ENCODE data around the gene STXBP4.

The STXBP4 gene

GRCh38 chr17:55177159-55177854 is 208.7 kb downstream of the STXBP4 start:
- DNase-seq, result no peak

GRCh38 chr17:55177855-55178217 is 209.3 kb downstream of the STXBP4 start:
- DNase-seq, result no peak

GRCh38 chr17:55186937-55187770 is 218.6 kb downstream of the STXBP4 start:
- no peak for DNase-seq

- no peak for DNase-seq
Observed at GRCh38 chr17:55190748-55191147, 222.2 kb downstream of the STXBP4 start.

- no peak for DNase-seq
Observed at GRCh38 chr17:55198690-55199370, 230.3 kb downstream of the STXBP4 start.

- no peak for DNase-seq
Observed at GRCh38 chr17:55200904-55201303, 232.3 kb downstream of the STXBP4 start.

- DNase-seq, result no peak
Observed at GRCh38 chr17:55201308-55201932, 232.9 kb downstream of the STXBP4 start.

GRCh38 chr17:55202896-55203295 is 234.3 kb downstream of the STXBP4 start:
- no peak for DNase-seq

- DNase-seq, result no peak
Observed at GRCh38 chr17:55208078-55208812, 239.7 kb downstream of the STXBP4 start.

GRCh38 chr17:55210292-55210691 is 241.7 kb downstream of the STXBP4 start:
- no peak for DNase-seq

GRCh38 chr17:55212880-55213279 is 244.3 kb downstream of the STXBP4 start:
- DNase-seq, result no peak

- no peak for DNase-seq
Observed at GRCh38 chr17:55215711-55216110, 247.1 kb downstream of the STXBP4 start.

GRCh38 chr17:55216888-55217287 is 248.3 kb downstream of the STXBP4 start:
- DNase-seq, result no peak

GRCh38 chr17:55219459-55219858 is 250.9 kb downstream of the STXBP4 start:
- DNase-seq, result no peak

GRCh38 chr17:55219934-55220333 is 251.4 kb downstream of the STXBP4 start:
- no peak for DNase-seq

Data from stimulated activated CD4-positive, alpha-beta T cell treated with anti-CD3 and anti-CD28 coated beads, Interleukin-12 subunit alpha, Interleukin-12 subunit beta, amount 100 ng/mL, for 4 hours (primary cell).